Measurements from ENCODE around the gene MAMSTR.

DNA sequence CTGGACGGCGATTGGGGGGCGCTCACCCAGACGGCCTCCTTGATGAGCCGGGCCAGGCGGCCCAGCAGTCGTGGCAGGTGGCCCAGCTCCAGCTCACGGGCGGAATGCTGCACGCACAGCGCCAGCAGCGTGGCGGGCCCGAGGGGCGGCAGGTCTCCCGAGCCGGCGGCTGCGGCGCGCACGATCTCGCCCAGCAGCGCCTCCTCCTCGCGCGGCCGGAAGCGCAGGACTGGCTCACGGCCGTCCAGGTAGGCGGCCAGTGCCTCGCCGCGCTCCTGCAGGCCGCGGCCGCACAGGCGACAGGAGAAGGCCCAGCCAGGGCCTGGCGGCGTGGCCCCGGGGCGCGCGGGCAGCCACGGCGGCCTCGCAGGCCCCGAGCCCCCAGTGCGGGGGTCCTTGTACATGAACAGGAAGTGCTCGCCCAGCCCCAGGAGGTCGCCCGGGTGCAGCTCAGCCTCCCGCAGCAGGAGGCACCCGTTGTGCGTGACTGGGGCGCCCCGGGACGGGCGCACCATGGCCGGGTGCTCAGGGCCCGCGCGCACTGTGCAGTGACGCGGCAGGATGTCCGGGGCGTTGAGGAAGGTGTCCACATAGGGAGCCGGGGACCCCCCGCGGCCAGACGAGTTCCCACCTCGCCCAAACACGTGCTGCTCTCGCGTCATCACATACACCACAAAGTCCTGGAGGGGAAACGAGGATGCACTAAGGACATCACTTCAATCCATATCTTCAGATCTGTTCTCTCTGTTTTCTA, 9.6 kb upstream of the MAMSTR start:
- TF ChIP-seq POLR2AphosphoS5 (IDR thresholded peaks at IDR 0.05; ENCODE audit: low read depth, low read length) (no peak), SIN3A (IDR thresholded peaks at IDR 0.05; ENCODE audit: borderline replicate concordance, insufficient read depth, low read length) (no peak), TAF1 (IDR thresholded peaks at IDR 0.05; ENCODE audit: borderline replicate concordance, insufficient read depth, low read length) (no peak)
- TF ChIP-seq, protein P1, sequence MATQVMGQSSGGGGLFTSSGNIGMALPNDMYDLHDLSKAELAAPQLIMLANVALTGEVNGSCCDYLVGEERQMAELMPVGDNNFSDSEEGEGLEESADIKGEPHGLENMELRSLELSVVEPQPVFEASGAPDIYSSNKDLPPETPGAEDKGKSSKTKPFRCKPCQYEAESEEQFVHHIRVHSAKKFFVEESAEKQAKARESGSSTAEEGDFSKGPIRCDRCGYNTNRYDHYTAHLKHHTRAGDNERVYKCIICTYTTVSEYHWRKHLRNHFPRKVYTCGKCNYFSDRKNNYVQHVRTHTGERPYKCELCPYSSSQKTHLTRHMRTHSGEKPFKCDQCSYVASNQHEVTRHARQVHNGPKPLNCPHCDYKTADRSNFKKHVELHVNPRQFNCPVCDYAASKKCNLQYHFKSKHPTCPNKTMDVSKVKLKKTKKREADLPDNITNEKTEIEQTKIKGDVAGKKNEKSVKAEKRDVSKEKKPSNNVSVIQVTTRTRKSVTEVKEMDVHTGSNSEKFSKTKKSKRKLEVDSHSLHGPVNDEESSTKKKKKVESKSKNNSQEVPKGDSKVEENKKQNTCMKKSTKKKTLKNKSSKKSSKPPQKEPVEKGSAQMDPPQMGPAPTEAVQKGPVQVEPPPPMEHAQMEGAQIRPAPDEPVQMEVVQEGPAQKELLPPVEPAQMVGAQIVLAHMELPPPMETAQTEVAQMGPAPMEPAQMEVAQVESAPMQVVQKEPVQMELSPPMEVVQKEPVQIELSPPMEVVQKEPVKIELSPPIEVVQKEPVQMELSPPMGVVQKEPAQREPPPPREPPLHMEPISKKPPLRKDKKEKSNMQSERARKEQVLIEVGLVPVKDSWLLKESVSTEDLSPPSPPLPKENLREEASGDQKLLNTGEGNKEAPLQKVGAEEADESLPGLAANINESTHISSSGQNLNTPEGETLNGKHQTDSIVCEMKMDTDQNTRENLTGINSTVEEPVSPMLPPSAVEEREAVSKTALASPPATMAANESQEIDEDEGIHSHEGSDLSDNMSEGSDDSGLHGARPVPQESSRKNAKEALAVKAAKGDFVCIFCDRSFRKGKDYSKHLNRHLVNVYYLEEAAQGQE (IDR thresholded peaks at IDR 0.05; ENCODE audit: insufficient read depth in 1 of 2, low read depth in 2 of 2, low read length in 2 of 2), result no peak

Measured in PFSK-1 (cell line).